ENCODE measurements around the gene SLC19A1. TPM values are rescaled to one million over a fixed set of nuclear protein-coding genes. Genes with fewer than 3 reads are reported as not detected.

The SLC19A1 gene
- total RNA-seq, 1 donor from 2014 or later: 11.0 TPM

- no peak overlapping the region for H3K4me3 Mint-ChIP-seq (ENCODE audit: unreplicated experiment)
- TF ChIP-seq, protein P1, sequence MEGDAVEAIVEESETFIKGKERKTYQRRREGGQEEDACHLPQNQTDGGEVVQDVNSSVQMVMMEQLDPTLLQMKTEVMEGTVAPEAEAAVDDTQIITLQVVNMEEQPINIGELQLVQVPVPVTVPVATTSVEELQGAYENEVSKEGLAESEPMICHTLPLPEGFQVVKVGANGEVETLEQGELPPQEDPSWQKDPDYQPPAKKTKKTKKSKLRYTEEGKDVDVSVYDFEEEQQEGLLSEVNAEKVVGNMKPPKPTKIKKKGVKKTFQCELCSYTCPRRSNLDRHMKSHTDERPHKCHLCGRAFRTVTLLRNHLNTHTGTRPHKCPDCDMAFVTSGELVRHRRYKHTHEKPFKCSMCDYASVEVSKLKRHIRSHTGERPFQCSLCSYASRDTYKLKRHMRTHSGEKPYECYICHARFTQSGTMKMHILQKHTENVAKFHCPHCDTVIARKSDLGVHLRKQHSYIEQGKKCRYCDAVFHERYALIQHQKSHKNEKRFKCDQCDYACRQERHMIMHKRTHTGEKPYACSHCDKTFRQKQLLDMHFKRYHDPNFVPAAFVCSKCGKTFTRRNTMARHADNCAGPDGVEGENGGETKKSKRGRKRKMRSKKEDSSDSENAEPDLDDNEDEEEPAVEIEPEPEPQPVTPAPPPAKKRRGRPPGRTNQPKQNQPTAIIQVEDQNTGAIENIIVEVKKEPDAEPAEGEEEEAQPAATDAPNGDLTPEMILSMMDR (IDR thresholded peaks at IDR 0.05): no peak
- DNase-seq (ENCODE audit: extremely low spot score, unreplicated experiment): no peak
Measured at GRCh38 chr21:45499970-45500577, 42.2 kb downstream of the SLC19A1 start.

GRCh38 chr21:45499201-45499750 lies 43.0 kb downstream of the SLC19A1 start:
- peaks cover 23% of the 10 kb centered on the region for H3K36me3 Mint-ChIP-seq (ENCODE audit: unreplicated experiment)
- H3K4me3 Mint-ChIP-seq (ENCODE audit: unreplicated experiment): no peak overlapping the region
- no peaks in the 10 kb centered on the region for H3K9me3 Mint-ChIP-seq (ENCODE audit: unreplicated experiment)
- no peaks in the 10 kb centered on the region for H3K4me1 Mint-ChIP-seq (ENCODE audit: unreplicated experiment)
- H3K27me3 Mint-ChIP-seq (ENCODE audit: unreplicated experiment): no peaks in the 10 kb centered on the region
- DNase-seq (ENCODE audit: extremely low spot score, unreplicated experiment): no peak
- TF ChIP-seq, protein P1 (IDR thresholded peaks at IDR 0.05): no peak
- no peak overlapping the region for H3K27ac Mint-ChIP-seq (ENCODE audit: unreplicated experiment)

More at GRCh38 chr21:45499970-45500577, 42.2 kb downstream of the SLC19A1 start:
- H3K4me1 Mint-ChIP-seq (ENCODE audit: unreplicated experiment): no peaks in the 10 kb centered on the region
- H3K27ac Mint-ChIP-seq (ENCODE audit: unreplicated experiment): no peak overlapping the region
- H3K27me3 Mint-ChIP-seq (ENCODE audit: unreplicated experiment): no peaks in the 10 kb centered on the region
- no peaks in the 10 kb centered on the region for H3K9me3 Mint-ChIP-seq (ENCODE audit: unreplicated experiment)
- peaks cover 23% of the 10 kb centered on the region for H3K36me3 Mint-ChIP-seq (ENCODE audit: unreplicated experiment)

GRCh38 chr21:45498646-45499000 lies 43.6 kb downstream of the SLC19A1 start:
- Mint-ChIP-seq H3K4me1 (ENCODE audit: unreplicated experiment) (no peaks in the 10 kb centered on the region), H3K27ac (ENCODE audit: unreplicated experiment) (no peak overlapping the region), H3K36me3 (ENCODE audit: unreplicated experiment) (peaks cover 23% of the 10 kb centered on the region)

GRCh38 chr21:45497846-45498645 lies 44.2 kb downstream of the SLC19A1 start:
- Mint-ChIP-seq H3K4me3 (ENCODE audit: unreplicated experiment) (no peak overlapping the region), H3K36me3 (ENCODE audit: unreplicated experiment) (peaks cover 23% of the 10 kb centered on the region), H3K27ac (ENCODE audit: unreplicated experiment) (no peak overlapping the region), H3K27me3 (ENCODE audit: unreplicated experiment) (no peaks in the 10 kb centered on the region), H3K9me3 (ENCODE audit: unreplicated experiment) (no peaks in the 10 kb centered on the region), H3K4me1 (ENCODE audit: unreplicated experiment) (no peaks in the 10 kb centered on the region)
- DNase-seq (ENCODE audit: extremely low spot score, unreplicated experiment): no peak
- TF ChIP-seq, protein P1 (IDR thresholded peaks at IDR 0.05): no peak

More at GRCh38 chr21:45498646-45499000, 43.6 kb downstream of the SLC19A1 start:
- H3K4me3 Mint-ChIP-seq (ENCODE audit: unreplicated experiment): no peak overlapping the region
- TF ChIP-seq, protein P1 (IDR thresholded peaks at IDR 0.05): no peak
- no peaks in the 10 kb centered on the region for H3K27me3 Mint-ChIP-seq (ENCODE audit: unreplicated experiment)
- no peaks in the 10 kb centered on the region for H3K9me3 Mint-ChIP-seq (ENCODE audit: unreplicated experiment)
- DNase-seq (ENCODE audit: extremely low spot score, unreplicated experiment): no peak
